Non-pigmented ciliary epithelial cell (primary cell): ENCODE measurements around the gene DSG4.

Experiments
- DNase-seq: peaks from one replicate; pipeline ENCODE4 v3.0.0-alpha.2; 2010; ENCODE audit warnings: low read depth

The DSG4 gene

DNA sequence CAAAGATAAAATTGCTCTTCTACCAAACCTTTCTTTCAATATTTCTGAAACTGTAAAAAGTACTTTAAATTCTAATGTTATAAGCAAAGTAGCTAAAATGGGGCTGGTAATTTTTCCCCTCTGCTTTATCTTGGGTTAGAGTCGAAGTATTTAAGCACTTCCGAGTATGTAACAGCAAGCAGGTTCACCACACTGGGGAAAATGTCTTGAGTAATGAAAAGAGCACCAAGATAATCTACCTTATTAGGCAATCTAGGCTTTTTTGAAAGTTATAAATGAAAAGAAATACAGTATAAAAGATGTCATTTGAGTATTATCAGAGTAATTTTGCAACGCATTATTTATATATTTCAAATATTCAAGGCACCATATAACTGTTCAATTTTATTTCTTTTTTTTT lies 70.3 kb downstream of the DSG4 start:
- no peak for DNase-seq

GRCh38 chr18:31447530-31448191 lies 71.1 kb downstream of the DSG4 start, which contains the start of gene DSG3:
DSG3 (plus strand) TSS chr18:31447741; CDS start chr18:31447878, 137 bp downstream.
- DNase-seq = no peak

DNA sequence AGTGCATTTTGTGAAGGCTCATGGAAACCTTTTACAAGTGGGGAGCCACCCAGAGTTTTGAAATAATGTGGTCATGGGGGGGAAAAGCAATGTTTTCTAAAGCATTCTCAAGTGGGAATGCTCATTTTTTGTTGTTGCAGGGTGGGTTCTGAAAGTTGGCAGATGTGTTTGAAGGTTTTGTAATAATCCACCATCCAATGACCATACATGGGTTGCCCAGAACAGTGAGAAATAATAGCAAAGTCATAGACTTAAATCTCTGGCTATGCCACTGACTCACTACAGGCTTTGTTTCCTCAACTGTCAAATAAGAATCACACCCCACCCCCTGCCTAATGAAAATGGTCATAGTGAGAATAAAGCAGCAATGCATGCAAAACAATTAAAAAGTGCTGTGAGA lies 73.8 kb downstream of the DSG4 start:
- DNase-seq = no peak

GRCh38 chr18:31451625-31452024 lies 75.0 kb downstream of the DSG4 start:
- no peak for DNase-seq

DNA sequence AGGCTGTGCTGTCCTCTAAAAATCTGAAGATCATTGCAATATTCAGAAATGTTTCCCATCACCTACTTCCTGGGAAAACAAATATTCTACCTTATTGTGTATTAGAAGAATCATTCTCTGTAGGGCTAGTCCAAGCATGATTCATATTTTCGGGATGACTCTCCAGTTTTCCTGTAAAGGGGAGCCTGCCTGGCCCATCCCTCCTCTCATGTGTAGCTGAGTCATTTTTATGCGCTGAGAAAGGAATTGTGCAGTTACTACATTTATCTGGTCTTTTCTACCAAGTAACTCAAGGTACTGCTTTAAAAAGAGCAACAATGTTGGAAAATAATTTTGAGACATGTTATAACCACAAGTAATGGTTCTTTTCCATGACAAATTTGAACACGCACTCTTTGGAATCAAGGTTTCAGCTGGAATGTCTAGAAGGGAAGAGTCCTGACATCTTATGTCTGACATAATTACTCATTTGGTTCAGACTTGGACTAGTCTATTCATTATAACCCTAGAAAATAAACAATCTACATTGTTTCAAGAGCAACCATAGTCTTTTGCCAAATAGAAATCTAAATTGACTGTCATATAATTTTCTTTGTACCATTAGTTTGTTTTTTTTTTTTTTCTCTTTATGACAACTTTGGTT lies 77.6 kb downstream of the DSG4 start:
- peak; percentile 67 for DNase-seq
